Kidney tubule cell (primary cell): Measurements from ENCODE around the gene MCM3AP.

ENCODE experiments used
- DNase-seq: peaks from one replicate; pipeline ENCODE4 v3.0.0-alpha.2; 2018; ENCODE audit warnings: low spot score

Gene MCM3AP

GRCh38 chr21:46269466-46269865 is 15.9 kb downstream of the MCM3AP start:
- peak; percentile 98 for DNase-seq

DNA sequence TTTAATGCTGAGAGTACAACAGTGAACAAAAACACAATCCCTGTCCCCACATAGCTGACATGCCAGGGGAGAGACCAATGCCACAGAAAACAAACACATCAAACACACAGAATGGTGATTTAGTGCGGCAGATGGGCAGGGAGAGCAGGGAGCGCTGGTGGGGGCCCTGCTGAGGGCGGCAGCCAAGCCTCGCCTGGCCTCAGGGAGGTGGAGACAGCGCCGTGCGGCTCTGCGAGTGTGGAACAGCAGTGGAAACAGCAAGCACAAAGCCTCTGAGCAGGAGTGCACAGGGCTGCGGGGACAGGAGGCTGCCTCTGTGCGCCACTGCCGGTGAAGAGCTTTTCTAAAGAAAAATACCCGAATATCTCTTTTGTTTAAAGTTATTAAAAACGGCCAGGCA is 17.0 kb downstream of the MCM3AP start:
- DNase-seq: no peak

GRCh38 chr21:46266946-46267345 is 18.5 kb downstream of the MCM3AP start:
- DNase-seq: no peak

DNA sequence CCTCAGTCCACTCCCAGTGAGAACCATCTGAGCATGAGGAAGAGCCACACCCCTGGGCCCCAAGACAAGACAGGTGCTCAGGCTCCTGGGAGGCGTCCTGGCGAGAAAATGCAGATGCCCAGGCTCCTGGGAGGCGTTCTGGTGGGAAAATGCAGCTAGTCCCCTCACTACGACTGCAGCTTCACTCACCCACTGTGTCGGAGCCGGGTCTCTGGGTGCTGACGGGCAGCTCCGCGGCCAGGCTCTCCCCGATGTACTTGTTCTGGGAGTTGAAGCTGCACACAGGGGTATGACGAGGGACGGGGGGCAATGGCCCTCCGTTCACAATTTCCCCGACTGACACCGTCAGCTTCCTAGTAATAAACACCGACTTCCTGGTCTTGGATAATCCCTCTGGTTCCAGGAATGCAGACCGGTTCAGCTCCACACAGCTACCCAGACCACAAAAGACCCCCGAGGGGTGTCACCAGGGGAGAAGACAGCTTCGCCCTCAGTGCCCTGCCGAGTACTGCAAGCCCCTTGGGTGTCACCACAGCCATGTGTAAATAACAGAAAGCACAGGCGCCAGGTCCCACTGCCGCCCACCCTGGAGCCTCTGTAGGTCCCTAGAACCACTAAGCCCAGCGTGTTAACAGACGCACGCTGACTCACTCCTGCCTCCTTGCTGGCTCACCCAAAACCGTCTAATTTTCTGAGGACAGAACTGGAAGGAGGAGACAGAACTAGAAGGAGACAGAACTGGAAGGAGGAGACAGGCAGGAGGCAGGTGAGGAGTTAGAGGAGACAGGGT is 19.5 kb downstream of the MCM3AP start:
- no peak for DNase-seq

- DNase-seq: no peak
These were observed 20.7 kb downstream of the MCM3AP start for GRCh38 chr21:46264690-46265144.

- no peak for DNase-seq
These were observed 21.2 kb downstream of the MCM3AP start for GRCh38 chr21:46264046-46264689.

GRCh38 chr21:46256501-46256994 is 28.9 kb downstream of the MCM3AP start:
- DNase-seq: no peak

DNA sequence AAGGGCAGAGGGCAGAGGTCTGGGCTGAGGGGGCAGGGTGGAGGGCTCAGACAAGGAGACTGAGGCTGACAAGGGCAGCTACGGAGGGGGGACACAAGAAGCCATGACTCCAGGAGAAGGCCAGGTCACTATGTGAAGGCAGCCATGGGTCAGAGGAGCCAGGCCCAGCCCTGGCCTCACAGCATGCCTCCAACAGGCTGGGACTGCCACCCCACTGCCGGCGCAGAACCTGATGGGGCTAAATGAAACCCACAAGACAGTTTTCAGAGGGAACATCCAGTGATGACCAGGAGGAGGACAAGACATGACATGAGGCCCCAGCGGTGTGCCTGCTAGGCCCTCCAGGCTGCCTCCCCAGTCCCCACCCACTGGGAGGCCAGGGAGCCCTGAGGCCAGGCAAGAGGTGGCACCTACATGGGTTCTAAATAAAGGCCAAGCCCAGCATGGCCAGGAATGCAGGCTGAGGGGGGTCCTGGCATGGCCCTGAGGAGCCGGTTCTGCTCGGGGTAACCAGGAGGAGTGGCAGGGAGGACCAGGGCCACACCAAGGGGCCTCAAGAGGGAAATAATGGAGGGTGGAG is 29.6 kb downstream of the MCM3AP start:
- DNase-seq: no peak

DNA sequence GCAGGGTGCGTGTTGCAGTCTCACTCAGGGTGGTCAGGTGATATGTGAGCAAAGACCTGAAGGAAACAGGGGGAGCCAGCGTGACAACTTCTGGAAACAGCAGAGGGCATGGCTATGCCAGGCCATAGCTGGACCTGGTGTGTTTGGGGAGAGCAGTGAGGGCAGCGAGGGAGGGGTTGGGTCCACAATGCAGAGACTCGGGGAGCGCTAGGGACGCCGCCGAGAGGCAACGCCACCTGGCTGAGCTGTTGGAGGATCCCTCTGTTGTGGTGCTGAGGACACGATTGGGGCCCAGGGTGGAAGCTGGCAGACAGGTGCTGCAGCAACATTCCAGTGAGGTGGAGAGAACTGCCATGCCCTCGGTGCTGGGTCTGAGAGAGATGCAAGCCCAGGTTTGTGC is 30.2 kb downstream of the MCM3AP start:
- DNase-seq: no peak

DNA sequence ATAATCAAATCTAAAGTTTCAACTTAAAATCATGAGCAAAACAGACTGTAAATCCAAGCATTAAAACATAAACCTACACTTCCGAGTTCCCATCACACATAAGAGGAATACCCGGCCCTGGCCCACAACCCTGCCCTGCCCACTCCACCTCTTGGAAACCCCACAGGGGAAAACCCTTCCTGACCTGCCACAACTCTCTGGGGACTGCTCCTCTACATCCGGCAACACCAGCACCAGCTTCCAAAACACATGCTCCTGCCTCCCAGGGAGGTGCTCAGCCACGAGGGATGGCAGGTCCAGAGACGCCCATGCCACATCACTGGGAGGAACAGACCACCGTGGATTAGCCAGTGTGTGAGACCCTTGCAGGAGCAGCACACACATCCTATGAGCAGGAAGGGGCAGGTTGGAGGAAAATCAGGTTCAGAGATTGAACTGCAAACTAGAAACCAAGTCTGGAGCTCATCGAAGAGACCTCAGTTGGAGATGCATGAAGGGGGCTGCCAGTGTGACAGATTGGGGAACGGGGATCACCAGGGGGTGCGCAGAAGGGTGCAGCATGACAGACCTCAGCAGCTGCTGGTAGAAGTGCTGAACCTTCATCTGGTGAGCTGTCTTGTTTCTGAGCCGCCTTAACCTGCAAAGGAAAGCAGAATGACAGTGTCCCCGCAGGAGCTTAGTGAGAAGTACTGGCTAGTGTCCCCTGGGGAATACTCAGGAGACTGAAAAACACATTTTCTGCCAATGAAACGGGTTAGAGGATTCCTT is 31.0 kb downstream of the MCM3AP start:
- no peak for DNase-seq

- DNase-seq: no peak
These were observed 31.7 kb downstream of the MCM3AP start for GRCh38 chr21:46253610-46254124.

GRCh38 chr21:46252840-46253239 is 32.6 kb downstream of the MCM3AP start:
- DNase-seq: no peak

GRCh38 chr21:46250146-46250725 is 35.2 kb downstream of the MCM3AP start:
- DNase-seq: no peak

DNA sequence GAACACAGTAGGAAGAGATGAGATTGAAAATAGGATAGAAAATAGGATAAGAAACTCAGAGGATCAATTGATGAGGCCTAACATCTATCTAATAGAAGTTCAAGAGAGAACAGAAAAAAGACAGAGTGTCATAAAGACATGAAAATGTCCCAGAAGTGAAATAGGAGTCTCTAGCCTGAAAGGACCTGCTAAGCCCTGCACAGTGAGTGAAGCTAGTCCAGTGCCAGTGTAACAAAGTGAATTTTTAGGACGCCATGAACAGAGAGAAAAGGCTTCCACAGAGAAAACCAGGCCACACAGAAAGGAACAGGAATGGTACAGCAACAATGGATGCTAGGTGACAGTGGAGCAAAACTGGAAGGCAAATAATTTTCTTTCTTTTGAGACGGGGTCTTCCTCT is 36.6 kb downstream of the MCM3AP start:
- no peak for DNase-seq

DNA sequence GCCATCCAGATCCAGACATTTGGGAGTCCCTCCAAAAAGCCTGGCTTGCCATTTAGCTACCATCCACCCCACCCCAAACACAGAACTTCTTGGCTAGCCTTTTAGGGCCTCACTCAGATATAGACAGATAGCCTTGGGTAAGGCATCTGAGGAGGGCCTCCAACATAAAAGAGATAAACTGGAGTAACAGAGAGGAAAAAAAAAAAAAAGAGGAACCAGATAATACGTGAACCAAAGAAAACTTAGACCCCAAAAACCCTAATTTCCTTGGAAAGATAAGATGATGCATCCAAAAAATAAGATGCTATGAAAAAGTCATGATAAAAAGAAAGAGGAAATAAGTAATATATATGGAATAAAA is 37.0 kb downstream of the MCM3AP start:
- no peak for DNase-seq

GRCh38 chr21:46247699-46248421 is 37.6 kb downstream of the MCM3AP start:
- DNase-seq: no peak

DNA sequence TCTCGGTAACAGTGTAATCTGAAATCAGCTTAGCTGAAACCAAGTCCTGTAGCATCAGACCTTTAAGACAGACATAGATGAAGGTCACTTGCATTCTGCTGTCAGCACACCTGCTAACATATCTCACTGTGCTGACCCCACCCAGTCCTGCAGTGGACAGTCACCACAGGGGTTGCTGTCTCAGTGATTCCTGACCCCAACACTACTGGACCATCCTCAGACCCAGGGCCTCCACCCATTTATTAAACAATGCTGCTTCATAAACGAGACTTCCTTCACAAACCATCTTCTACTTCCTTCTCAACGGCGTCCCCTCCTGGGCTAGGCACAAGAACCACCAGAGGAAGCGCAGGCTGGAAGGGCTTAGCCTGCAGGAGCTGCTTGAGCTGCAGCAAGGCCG is 39.1 kb downstream of the MCM3AP start:
- DNase-seq: no peak

DNA sequence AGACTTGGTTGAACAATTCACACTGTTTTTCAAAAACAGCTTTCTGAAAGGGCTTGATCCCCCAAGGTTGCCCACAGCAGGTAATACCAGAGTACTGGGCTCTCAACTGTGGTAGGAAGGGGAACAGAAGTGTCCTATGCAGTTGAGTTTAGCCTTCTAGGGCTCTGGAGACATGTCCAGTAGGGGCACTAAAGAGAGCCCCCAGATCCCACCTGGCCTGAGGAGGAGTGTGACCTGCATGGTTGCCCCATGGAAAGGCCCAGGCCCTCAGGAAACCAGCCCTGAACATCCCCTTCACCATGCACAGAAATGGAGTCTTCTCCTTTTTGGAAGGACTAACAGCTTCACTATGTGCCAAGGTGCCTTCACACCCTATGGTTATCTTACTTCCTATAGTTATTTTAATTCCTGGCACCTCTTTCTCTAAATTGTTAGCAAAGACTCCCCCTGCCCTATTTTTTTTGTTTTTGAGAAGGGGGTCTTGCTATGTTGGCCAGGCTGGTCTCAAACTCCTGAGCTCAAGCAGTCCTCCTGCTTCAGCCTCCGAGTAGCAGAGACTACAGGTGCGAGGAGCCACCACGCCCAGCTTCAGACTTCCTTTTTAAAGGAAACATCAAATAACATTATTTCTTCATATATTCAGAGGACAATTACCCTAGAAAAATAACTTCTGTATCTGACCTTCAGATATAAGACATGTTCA is 40.0 kb downstream of the MCM3AP start:
- DNase-seq: no peak

DNA sequence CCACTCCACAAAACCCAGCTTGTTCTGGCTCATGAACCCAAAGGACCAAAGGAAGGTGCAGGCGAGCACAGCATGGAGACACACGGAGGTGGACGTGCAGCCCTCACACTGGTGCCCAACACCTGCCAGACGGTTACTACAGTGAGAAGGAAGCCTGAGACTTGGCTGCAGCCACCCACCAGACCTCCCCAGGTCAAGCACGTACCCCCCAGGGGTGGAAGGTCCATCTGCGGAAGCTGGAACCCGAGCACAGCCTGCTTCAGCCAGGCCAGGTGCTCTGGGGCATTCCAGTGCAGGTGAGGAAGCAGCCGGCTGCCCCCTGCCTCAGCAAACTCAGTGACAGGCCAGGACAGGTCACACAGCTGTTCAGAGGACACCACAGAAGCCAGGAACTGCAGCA is 40.8 kb downstream of the MCM3AP start:
- no peak for DNase-seq

DNA sequence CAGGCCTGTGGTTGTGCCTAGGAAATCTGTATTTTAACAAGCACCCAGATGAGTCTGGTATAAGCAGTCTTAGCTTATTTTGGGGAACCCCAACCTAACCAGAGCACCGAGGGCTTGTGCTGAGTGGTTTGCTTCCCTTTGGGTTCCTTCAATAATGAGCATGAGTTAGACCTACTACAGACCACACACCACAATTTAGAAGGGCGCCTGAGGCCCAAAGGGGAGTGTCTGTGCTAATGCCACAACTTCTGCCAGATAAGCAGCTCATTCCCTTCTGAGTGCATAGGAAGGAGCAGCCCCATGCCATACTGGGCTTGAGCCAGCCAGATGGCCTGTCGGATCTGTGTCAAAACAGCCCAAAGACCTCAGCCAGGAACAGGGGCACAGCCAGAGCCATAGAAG is 41.5 kb downstream of the MCM3AP start:
- DNase-seq: no peak

- no peak for DNase-seq
These were observed 42.1 kb downstream of the MCM3AP start for GRCh38 chr21:46243325-46243724.
